Measurements from ENCODE around the gene SPPL3.

Gene SPPL3

GRCh38 chr12:120862664-120863063 is 41.5 kb downstream of the SPPL3 start:
- no peak for TF ChIP-seq RAD21 (IDR thresholded peaks at IDR 0.05; ENCODE audit: low read depth)
- no peak for TF ChIP-seq EGR1 (IDR thresholded peaks at IDR 0.05)
- no peak for TF ChIP-seq TEAD4 (IDR thresholded peaks at IDR 0.05)
- TF ChIP-seq FOXM1 (IDR thresholded peaks at IDR 0.05; ENCODE audit: borderline replicate concordance, low read depth), result no peak
- TF ChIP-seq ZBTB7A (IDR thresholded peaks at IDR 0.05; ENCODE audit: low read depth), result no peak
- TF ChIP-seq REST (IDR thresholded peaks at IDR 0.05; ENCODE audit: low read depth), result no peak
- no peak for TF ChIP-seq CREB1 (IDR thresholded peaks at IDR 0.05; ENCODE audit: low read depth)

- TF ChIP-seq RAD21 (IDR thresholded peaks at IDR 0.05; ENCODE audit: low read depth), result no peak
- no peak for TF ChIP-seq CREB1 (IDR thresholded peaks at IDR 0.05; ENCODE audit: low read depth)
- no peak for TF ChIP-seq MAX (IDR thresholded peaks at IDR 0.05)
- no peak for TF ChIP-seq FOXM1 (IDR thresholded peaks at IDR 0.05; ENCODE audit: borderline replicate concordance, low read depth)
- no peak for TF ChIP-seq EP300 (IDR thresholded peaks at IDR 0.05; ENCODE audit: borderline replicate concordance)
- no peak for TF ChIP-seq TEAD4 (IDR thresholded peaks at IDR 0.05)
- no peak for TF ChIP-seq TAF1 (IDR thresholded peaks at IDR 0.05; ENCODE audit: low read depth)
Measured at GRCh38 chr12:120861074-120861795, 42.9 kb downstream of the SPPL3 start.

GRCh38 chr12:120858306-120859088 is 45.7 kb downstream of the SPPL3 start:
- TF ChIP-seq MAX (IDR thresholded peaks at IDR 0.05), result no peak
- TF ChIP-seq CREB1 (IDR thresholded peaks at IDR 0.05; ENCODE audit: low read depth), result no peak
- no peak for TF ChIP-seq EP300 (IDR thresholded peaks at IDR 0.05; ENCODE audit: borderline replicate concordance)
- no peak for TF ChIP-seq TCF12 (IDR thresholded peaks at IDR 0.05; ENCODE audit: low read depth)
- no peak for TF ChIP-seq FOXM1 (IDR thresholded peaks at IDR 0.05; ENCODE audit: borderline replicate concordance, low read depth)

GRCh38 chr12:120856980-120857379 is 47.2 kb downstream of the SPPL3 start:
- TF ChIP-seq TAF1 (IDR thresholded peaks at IDR 0.05; ENCODE audit: low read depth), result no peak
- peak; percentile 54 for TF ChIP-seq RAD21 (IDR thresholded peaks at IDR 0.05; ENCODE audit: low read depth)

- TF ChIP-seq TAF1 (IDR thresholded peaks at IDR 0.05; ENCODE audit: low read depth) (no peak), CEBPB (IDR thresholded peaks at IDR 0.05) (no peak), REST (IDR thresholded peaks at IDR 0.05; ENCODE audit: low read depth) (no peak), YY1 (IDR thresholded peaks at IDR 0.05; ENCODE audit: low read depth) (no peak), ZBTB7A (IDR thresholded peaks at IDR 0.05; ENCODE audit: low read depth) (no peak), EGR1 (IDR thresholded peaks at IDR 0.05) (no peak), TEAD4 (IDR thresholded peaks at IDR 0.05) (no peak), USF1 (IDR thresholded peaks at IDR 0.05) (no peak), TCF12 (IDR thresholded peaks at IDR 0.05; ENCODE audit: low read depth) (no peak), EP300 (IDR thresholded peaks at IDR 0.05; ENCODE audit: borderline replicate concordance) (no peak), RAD21 (IDR thresholded peaks at IDR 0.05; ENCODE audit: low read depth) (no peak), MAX (IDR thresholded peaks at IDR 0.05) (no peak), NFIC (IDR thresholded peaks at IDR 0.05) (no peak), CREB1 (IDR thresholded peaks at IDR 0.05; ENCODE audit: low read depth) (no peak), FOXM1 (IDR thresholded peaks at IDR 0.05; ENCODE audit: borderline replicate concordance, low read depth) (no peak)
Measured at GRCh38 chr12:120855823-120856588, 48.2 kb downstream of the SPPL3 start.
